HG03097 (cell line): ENCODE results near the gene CYP2C18.
"Not testable (repeated sequence)": the region's sequence is repeated elsewhere in the genome, so short reads cannot be mapped to it uniquely, and the experiment has no call there.

ENCODE experiments used
- ATAC-seq: cut with Tn5 transposase; IDR thresholded peaks from one replicate; pipeline ENCODE4 v1.9.1; 2021; ENCODE audit not compliant: unreplicated experiment, low FRiP score

Gene CYP2C18

GRCh38 chr10:94738588-94738987 lies 55.1 kb downstream of the CYP2C18 start:
- ATAC-seq: no peak

GRCh38 chr10:94747137-94747536 lies 63.6 kb downstream of the CYP2C18 start:
- no peak for ATAC-seq

- ATAC-seq: no peak
These were observed 64.3 kb downstream of the CYP2C18 start for GRCh38 chr10:94747838-94748237.

GRCh38 chr10:94757916-94758315 lies 74.4 kb downstream of the CYP2C18 start:
- no peak for ATAC-seq

- no peak for ATAC-seq
These were observed 77.2 kb downstream of the CYP2C18 start for GRCh38 chr10:94760586-94761178.

DNA sequence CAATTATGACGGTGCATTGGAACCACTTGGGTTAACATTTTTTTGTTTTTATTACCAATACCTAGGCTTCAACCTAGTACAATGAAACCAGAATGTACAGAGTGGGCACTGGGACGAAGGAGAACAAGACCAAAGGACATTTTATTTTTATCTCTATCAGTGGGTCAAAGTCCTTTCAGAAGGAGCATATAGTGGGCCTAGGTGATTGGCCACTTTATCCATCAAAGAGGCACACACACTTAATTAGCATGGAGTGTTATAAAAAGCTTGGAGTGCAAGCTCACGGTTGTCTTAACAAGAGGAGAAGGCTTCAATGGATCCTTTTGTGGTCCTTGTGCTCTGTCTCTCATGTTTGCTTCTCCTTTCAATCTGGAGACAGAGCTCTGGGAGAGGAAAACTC lies 78.9 kb downstream of the CYP2C18 start, which contains the start of gene CYP2C19:
TSS of gene CYP2C19 (plus strand) at position 289 of the 400 bp plus-strand sequence. CDS start at position 314, 25 bp downstream.
- no peak for ATAC-seq

- ATAC-seq: not testable (repeated sequence)
These were observed 91.9 kb downstream of the CYP2C18 start for GRCh38 chr10:94775425-94775824.

- no peak for ATAC-seq
These were observed 94.4 kb downstream of the CYP2C18 start for GRCh38 chr10:94777886-94778458.

- no peak for ATAC-seq
These were observed 97.3 kb downstream of the CYP2C18 start for GRCh38 chr10:94780844-94781243.

DNA sequence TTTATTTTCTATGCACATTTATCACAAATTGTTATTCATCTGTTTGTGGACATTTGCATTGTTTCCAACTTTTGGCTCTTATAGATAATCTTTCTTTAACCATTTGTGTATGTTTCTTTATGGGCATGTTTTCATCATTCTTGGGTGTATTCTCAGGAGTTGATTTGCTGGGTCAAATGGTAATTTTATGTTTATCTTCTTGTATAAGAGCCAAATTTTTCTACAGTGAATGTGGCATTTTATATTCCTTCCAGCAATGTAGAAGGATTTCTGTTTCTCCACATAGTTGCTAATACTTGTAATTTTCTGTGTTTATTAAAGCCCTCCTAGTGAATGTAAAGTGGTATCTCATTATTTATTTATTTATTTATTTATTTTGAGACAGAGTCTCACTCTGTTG lies 100.7 kb downstream of the CYP2C18 start:
- no peak for ATAC-seq

DNA sequence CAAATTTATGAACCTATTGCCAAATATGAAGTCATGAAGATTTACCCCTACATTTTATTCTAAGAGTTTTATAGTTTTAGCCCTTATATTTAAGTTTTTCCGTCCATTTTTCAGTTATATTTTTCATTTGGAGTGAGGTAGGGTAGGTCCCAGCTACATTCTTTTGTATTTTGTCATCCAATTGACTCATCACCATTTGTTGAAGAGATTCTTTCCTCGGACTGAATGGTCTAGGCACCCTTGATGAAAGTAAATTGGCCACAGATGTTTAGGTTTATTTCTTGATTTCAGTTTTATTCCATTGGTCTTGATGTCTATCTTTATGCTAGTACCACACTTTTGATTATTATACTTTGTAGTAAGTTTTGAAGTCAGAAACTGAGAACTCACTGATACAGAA lies 101.7 kb downstream of the CYP2C18 start:
- ATAC-seq: no peak
